ENCODE data around the gene RHPN2. TPM values are rescaled to one million over a fixed set of nuclear protein-coding genes. Genes with fewer than 3 reads are reported as not detected.

Gene RHPN2
- total RNA-seq, 4 donors from 2014 or later: 7.8 to 39.7 (median 18.5) TPM

DNA sequence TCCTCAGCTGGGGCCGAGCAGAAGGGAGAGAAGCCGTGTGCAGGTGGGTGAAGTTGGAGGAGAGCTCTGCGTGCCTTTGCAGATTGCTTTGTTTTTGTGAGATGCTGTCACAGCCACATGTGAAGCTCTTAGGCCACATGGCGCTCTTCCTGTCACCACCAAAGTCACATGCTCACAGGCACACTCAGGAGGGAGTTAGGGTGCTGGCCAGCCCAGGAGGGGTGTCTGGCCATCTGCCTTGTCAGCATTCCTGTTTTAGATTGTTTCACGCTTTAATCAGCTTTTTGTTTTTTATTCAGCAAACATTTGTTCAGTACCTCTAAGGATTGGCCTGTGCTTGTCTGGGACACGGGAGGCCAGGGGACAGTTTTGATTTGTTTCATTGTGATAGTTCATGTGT, 38.2 kb upstream of the RHPN2 start:
- Histone ChIP-seq H3K27me3 (no peaks in the 10 kb centered on the region), H3K4me3 (no peak overlapping the region), H3K36me3 (peaks cover 71% of the 10 kb centered on the region), H3K9me3 (no peaks in the 10 kb centered on the region), H3K27ac (no peak overlapping the region), H3K4me1 (no peaks in the 10 kb centered on the region)
- no peak for DNase-seq (ENCODE audit: low spot score in 2 of 2)
- TF ChIP-seq EP300 (IDR thresholded peaks at IDR 0.05) (no peak), POLR2AphosphoS5 (IDR thresholded peaks at IDR 0.05) (no peak), POLR2A (IDR thresholded peaks at IDR 0.05) (no peak)
- TF ChIP-seq, protein P1, sequence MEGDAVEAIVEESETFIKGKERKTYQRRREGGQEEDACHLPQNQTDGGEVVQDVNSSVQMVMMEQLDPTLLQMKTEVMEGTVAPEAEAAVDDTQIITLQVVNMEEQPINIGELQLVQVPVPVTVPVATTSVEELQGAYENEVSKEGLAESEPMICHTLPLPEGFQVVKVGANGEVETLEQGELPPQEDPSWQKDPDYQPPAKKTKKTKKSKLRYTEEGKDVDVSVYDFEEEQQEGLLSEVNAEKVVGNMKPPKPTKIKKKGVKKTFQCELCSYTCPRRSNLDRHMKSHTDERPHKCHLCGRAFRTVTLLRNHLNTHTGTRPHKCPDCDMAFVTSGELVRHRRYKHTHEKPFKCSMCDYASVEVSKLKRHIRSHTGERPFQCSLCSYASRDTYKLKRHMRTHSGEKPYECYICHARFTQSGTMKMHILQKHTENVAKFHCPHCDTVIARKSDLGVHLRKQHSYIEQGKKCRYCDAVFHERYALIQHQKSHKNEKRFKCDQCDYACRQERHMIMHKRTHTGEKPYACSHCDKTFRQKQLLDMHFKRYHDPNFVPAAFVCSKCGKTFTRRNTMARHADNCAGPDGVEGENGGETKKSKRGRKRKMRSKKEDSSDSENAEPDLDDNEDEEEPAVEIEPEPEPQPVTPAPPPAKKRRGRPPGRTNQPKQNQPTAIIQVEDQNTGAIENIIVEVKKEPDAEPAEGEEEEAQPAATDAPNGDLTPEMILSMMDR (IDR thresholded peaks at IDR 0.05): no peak
- WGBS: 90% methylated on average over 6 of the region's 6 CpGs

DNA sequence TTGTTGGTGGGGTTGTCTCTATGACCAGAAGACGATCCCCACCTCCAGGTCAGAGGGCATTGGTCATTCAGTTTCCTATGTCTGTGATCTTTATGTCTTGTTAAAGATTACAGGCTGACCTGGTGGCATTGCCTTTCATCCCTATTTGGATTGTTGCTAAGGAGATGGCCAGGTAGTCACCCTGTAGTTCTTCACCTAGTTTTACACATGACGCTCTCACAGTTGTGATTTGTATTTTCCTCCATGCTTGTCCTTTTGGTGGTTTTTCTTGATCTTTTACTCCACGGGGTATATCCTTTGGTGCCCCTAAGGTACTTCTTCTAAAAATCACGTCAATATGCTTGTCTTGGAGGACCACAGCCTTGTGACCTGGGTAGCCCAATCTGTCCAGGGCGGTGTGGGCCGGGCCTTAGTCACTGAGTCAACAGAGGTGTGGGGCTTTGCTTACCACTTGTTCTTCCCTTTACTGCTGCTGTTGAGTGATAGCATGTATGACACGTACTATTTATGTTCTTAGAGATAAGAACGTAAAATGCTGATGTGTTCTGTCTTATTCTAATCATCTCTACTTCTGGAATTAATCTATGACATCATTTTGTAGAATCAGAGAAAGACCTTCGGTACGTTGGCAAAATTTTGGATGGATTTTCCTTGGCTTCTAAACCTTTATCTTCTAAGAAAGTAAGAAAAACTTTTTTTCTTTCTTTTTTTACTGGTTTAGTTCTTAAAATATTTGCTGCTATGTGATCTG, 36.4 kb upstream of the RHPN2 start:
- H3K9me3 ChIP-seq: no peaks in the 10 kb centered on the region
- no peaks in the 10 kb centered on the region for H3K27me3 ChIP-seq
- H3K36me3 ChIP-seq: peaks cover 68% of the 10 kb centered on the region
- 95% methylated on average over 10 of the region's 10 CpGs for WGBS
- H3K4me3 ChIP-seq: no peak overlapping the region
- H3K27ac ChIP-seq: no peak overlapping the region
- no peaks in the 10 kb centered on the region for H3K4me1 ChIP-seq
- no peak for TF ChIP-seq EP300 (IDR thresholded peaks at IDR 0.05)
- TF ChIP-seq POLR2A (IDR thresholded peaks at IDR 0.05): no peak
- no peak for TF ChIP-seq POLR2AphosphoS5 (IDR thresholded peaks at IDR 0.05)
- TF ChIP-seq, protein P1 (IDR thresholded peaks at IDR 0.05): no peak
- DNase-seq (ENCODE audit: low spot score in 2 of 2): no peak

DNA sequence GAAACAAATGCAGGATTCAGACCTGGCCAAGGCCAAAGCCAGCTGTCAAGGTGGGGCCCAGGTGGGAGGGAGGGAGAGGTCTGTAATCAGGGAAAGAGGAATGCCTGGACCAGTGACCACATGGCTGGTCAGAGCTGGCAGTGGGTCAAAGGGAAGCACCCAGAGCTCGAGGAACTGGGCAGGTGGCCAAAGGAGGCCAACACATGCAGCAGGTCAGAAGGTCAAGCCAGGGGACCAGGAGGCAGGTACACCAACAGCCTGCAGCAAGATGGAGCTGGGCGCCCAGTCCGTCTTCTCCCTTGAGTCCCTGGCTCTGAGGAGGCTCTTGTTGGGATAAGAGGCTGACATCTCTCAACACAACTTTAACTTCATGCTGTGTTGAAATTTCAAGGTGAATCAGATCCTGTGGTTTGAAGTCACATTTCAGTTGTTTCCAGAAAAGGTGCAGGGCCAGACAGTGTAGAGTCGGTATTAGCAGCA, 33.4 kb upstream of the RHPN2 start:
- Histone ChIP-seq H3K4me3 (no peak overlapping the region), H3K9me3 (no peaks in the 10 kb centered on the region), H3K4me1 (no peaks in the 10 kb centered on the region), H3K27me3 (no peaks in the 10 kb centered on the region), H3K27ac (no peak overlapping the region), H3K36me3 (peaks cover 82% of the 10 kb centered on the region)
- DNase-seq (ENCODE audit: low spot score in 2 of 2): no peak
- no peak for TF ChIP-seq POLR2AphosphoS5 (IDR thresholded peaks at IDR 0.05)
- TF ChIP-seq, protein P1 (IDR thresholded peaks at IDR 0.05): no peak
- no peak for TF ChIP-seq EP300 (IDR thresholded peaks at IDR 0.05)
- no peak for TF ChIP-seq POLR2A (IDR thresholded peaks at IDR 0.05)
- WGBS: 79% methylated on average over 4 of the region's 4 CpGs

DNA sequence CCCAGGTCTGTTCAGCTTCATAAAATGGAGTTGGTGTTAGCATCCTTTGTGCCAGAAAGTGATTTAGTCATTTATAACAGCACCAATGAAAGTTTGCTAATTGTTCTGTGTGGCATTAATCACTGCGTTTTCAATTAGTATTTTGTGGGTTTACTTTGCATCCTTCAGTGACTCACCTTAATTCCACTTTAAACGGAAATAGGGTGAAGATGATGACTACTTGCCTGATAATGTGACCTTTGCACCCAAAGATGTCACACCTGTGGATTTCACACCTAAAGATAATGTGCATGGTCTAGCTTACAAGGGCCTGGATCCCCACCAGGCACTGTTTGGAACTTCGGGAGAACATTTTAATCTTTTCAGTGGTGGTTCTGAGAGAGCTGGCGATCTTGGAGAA, 31.3 kb upstream of the RHPN2 start:
- 91% methylated on average over 4 of the region's 4 CpGs for WGBS
- Histone ChIP-seq H3K36me3 (peaks cover 84% of the 10 kb centered on the region), H3K27me3 (no peaks in the 10 kb centered on the region), H3K9me3 (no peaks in the 10 kb centered on the region), H3K4me1 (no peaks in the 10 kb centered on the region), H3K4me3 (no peak overlapping the region), H3K27ac (no peak overlapping the region)
- TF ChIP-seq EP300 (IDR thresholded peaks at IDR 0.05) (no peak), POLR2AphosphoS5 (IDR thresholded peaks at IDR 0.05) (no peak), POLR2A (IDR thresholded peaks at IDR 0.05) (no peak)
- TF ChIP-seq, protein P1 (IDR thresholded peaks at IDR 0.05): no peak
- no peak for DNase-seq (ENCODE audit: low spot score in 2 of 2)

DNA sequence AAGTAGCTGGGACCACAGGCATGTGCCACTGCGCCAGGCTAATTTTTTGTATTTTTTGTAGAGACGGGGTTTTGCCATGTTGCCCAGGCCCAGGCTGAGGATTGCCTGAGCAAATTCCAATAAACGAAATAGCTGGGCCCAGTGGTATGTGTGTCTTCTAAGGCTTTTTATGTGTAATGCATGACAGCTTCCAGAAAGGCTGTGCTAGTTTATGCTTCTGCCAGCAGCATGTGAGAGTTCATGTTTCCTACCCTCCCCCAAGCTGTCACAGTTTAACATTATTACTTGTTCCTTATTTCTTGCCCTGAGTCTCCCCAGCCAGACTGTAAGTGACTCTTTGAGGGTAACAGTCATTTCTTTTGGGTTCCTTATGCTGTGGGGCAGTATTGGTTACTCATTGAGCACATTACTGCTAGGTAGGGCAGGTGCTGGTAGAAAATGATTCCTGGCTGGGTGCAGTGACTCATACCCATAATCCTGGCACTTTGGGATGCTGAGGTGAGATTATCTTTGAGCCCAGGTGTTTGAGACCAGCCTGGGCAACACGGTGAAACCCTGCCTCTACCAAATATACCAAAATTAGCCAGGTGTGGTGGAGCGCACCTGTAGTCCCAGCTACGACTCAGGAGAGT, 29.9 kb upstream of the RHPN2 start:
- WGBS: 88% methylated on average over 6 of the region's 6 CpGs
- TF ChIP-seq POLR2A (IDR thresholded peaks at IDR 0.05) (no peak), EP300 (IDR thresholded peaks at IDR 0.05) (no peak), POLR2AphosphoS5 (IDR thresholded peaks at IDR 0.05) (no peak)
- TF ChIP-seq, protein P1 (IDR thresholded peaks at IDR 0.05): no peak
- peaks cover 92% of the 10 kb centered on the region for H3K36me3 ChIP-seq
- no peaks in the 10 kb centered on the region for H3K27me3 ChIP-seq
- no peak for DNase-seq (ENCODE audit: low spot score in 2 of 2)
- H3K4me3 ChIP-seq: no peak overlapping the region
- no peak overlapping the region for H3K27ac ChIP-seq
- no peaks in the 10 kb centered on the region for H3K9me3 ChIP-seq
- H3K4me1 ChIP-seq: no peaks in the 10 kb centered on the region
